Stimulated activated CD8-positive, alpha-beta memory T cell treated with anti-CD3 and anti-CD28 coated beads, Interleukin-4, amount 100 ng/mL, for 4 hours (primary cell): Measurements from ENCODE around the gene SPACA5B.
"Not testable (repeated sequence)": the region's sequence is repeated elsewhere in the genome, so short reads cannot be mapped to it uniquely, and the experiment has no call there.

Experiments
- DNase-seq, 2 donors: peaks; one replicate each; pipeline ENCODE4 v3.0.0-alpha.2; 2020; ENCODE audit warnings: low read depth in 2 of 2, low spot score in 1 of 2

SPACA5B gene

GRCh38 chrX:48130326-48130725 lies at the start of gene SPACA5B:
Gene SPACA5B (plus strand): TSS chrX:48130626. CDS start chrX:48130688, 62 bp downstream.
- not testable (repeated sequence) for DNase-seq

GRCh38 chrX:48083212-48083611 lies 47.2 kb upstream of the SPACA5B start:
- no peak for DNase-seq

- no peak for DNase-seq
Measured at GRCh38 chrX:48083706-48084105, 46.7 kb upstream of the SPACA5B start.

GRCh38 chrX:48086082-48086481 lies 44.3 kb upstream of the SPACA5B start:
- no peak for DNase-seq

- DNase-seq = no peak
Measured at GRCh38 chrX:48090123-48090522, 40.3 kb upstream of the SPACA5B start.

- not testable (repeated sequence) for DNase-seq
Measured at GRCh38 chrX:48092558-48092957, 37.9 kb upstream of the SPACA5B start.

GRCh38 chrX:48101443-48101842 lies 29.0 kb upstream of the SPACA5B start:
- no peak for DNase-seq

- DNase-seq = no peak
Measured at GRCh38 chrX:48102874-48103374, 27.5 kb upstream of the SPACA5B start.

GRCh38 chrX:48107717-48108116 lies 22.7 kb upstream of the SPACA5B start:
- DNase-seq = no peak

- not testable (repeated sequence) for DNase-seq
Measured at GRCh38 chrX:48125286-48125685, 5.1 kb upstream of the SPACA5B start.

- DNase-seq = not testable (repeated sequence)
Measured at GRCh38 chrX:48132308-48132844, 1.9 kb downstream of the SPACA5B start.

- not testable (repeated sequence) for DNase-seq
Measured at GRCh38 chrX:48139076-48139475, 8.7 kb downstream of the SPACA5B start.

- not testable (repeated sequence) for DNase-seq
Measured at GRCh38 chrX:48141810-48142508, 11.5 kb downstream of the SPACA5B start.

- DNase-seq = not testable (repeated sequence)
Measured at GRCh38 chrX:48142697-48143096, 12.3 kb downstream of the SPACA5B start.

GRCh38 chrX:48153769-48154168 lies 23.3 kb downstream of the SPACA5B start:
- DNase-seq = no peak

GRCh38 chrX:48154796-48155195 lies 24.4 kb downstream of the SPACA5B start:
- DNase-seq = no peak

GRCh38 chrX:48156014-48156413 lies 25.6 kb downstream of the SPACA5B start:
- no peak for DNase-seq

GRCh38 chrX:48165241-48165640 lies 34.8 kb downstream of the SPACA5B start:
- no peak for DNase-seq

GRCh38 chrX:48166322-48166721 lies 35.9 kb downstream of the SPACA5B start:
- not testable (repeated sequence) for DNase-seq

GRCh38 chrX:48179691-48180090 lies 49.3 kb downstream of the SPACA5B start:
- DNase-seq = no peak

GRCh38 chrX:48180811-48181210 lies 50.4 kb downstream of the SPACA5B start:
- no peak for DNase-seq

GRCh38 chrX:48181882-48182281 lies 51.5 kb downstream of the SPACA5B start:
- DNase-seq = not testable (repeated sequence)
